ENCODE measurements around the gene SELENOM. TPM values are rescaled to one million over a fixed set of nuclear protein-coding genes. Genes with fewer than 3 reads are reported as not detected.
"Not testable (repeated sequence)": the region's sequence is repeated elsewhere in the genome, so short reads cannot be mapped to it uniquely, and the experiment has no call there.

SELENOM gene
- total RNA-seq, 1 experiment from 2014 or later = 3.2 TPM

DNA sequence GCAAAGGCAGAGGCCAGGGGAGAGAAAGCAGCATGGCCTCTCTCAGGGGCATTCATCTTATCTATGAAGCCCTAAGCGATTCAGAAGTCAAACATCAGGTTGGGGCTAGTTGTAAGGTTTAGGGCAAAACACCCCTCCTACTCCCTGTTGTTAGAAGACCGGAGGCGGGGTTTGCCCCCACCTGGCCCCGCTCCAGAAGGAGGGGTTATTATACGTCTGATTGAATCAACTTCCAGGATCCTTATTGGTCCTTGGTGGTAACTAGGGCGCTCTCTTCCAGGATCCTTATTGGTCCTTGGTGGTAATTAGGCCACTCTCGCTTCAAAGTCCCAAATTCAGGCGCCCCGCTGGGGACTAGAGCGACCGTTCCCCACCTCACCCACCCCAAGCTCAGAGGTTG, 38.4 kb downstream of the SELENOM start:
- intact Hi-C loops (cut with micrococcal nuclease; ENCODE audit: unreplicated experiment) = no loop called here
- Histone ChIP-seq H3K4me3 (ENCODE audit: low read depth, low read length, poor library complexity, severe bottlenecking) (no peak overlapping the region), H3K9me3 (ENCODE audit: low read depth, low read length, poor library complexity, severe bottlenecking) (no peaks in the 10 kb centered on the region), H3K27me3 (replicated peaks; ENCODE audit: insufficient read depth, low read depth, low read length, poor library complexity) (no peaks in the 10 kb centered on the region), H3K4me1 (ENCODE audit: insufficient read depth, low read length, poor library complexity, severe bottlenecking) (no peaks in the 10 kb centered on the region), H3K27ac (ENCODE audit: low read depth, low read length, poor library complexity, severe bottlenecking) (no peak overlapping the region), H3K36me3 (ENCODE audit: insufficient read depth, low read length, poor library complexity, severe bottlenecking) (no peaks in the 10 kb centered on the region)
- no peak for TF ChIP-seq EZH2 (IDR thresholded peaks at IDR 0.05; ENCODE audit: borderline replicate concordance, low read depth, low read length, poor library complexity, severe bottlenecking)
- TF ChIP-seq, protein P1, sequence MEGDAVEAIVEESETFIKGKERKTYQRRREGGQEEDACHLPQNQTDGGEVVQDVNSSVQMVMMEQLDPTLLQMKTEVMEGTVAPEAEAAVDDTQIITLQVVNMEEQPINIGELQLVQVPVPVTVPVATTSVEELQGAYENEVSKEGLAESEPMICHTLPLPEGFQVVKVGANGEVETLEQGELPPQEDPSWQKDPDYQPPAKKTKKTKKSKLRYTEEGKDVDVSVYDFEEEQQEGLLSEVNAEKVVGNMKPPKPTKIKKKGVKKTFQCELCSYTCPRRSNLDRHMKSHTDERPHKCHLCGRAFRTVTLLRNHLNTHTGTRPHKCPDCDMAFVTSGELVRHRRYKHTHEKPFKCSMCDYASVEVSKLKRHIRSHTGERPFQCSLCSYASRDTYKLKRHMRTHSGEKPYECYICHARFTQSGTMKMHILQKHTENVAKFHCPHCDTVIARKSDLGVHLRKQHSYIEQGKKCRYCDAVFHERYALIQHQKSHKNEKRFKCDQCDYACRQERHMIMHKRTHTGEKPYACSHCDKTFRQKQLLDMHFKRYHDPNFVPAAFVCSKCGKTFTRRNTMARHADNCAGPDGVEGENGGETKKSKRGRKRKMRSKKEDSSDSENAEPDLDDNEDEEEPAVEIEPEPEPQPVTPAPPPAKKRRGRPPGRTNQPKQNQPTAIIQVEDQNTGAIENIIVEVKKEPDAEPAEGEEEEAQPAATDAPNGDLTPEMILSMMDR (conservative IDR thresholded peaks at IDR 0.05; ENCODE audit: low read depth, low read length) = no peak
- CTCF ChIA-PET = no interaction called here
- no TSS peak for BruUV-seq (replicated peaks)
- no peak for DNase-seq (ENCODE audit: low spot score)
- POLR2A ChIA-PET (ENCODE audit: low non-redundant PET) = no interaction called here

DNA sequence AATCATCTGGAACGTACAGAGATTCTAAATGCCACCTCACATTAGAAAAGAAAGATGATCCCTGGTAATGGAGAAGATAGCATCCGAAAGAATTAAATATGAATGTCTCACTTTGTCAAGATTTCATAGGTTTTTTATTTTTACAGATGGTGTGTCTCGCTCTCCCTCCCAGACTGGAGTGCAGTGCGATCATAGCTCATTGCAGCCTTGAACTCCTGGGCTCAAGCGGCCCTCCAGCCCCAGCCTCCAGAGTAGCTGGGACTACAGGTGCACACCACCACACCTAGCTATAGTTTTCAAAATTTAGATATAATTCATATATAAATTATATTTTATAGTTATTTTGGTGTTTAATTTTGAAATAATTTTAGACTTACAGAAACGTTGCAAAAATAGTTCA, 43.0 kb downstream of the SELENOM start:
- H3K4me1 ChIP-seq (ENCODE audit: insufficient read depth, low read length, poor library complexity, severe bottlenecking) = no peaks in the 10 kb centered on the region
- no peaks in the 10 kb centered on the region for H3K27me3 ChIP-seq (replicated peaks; ENCODE audit: insufficient read depth, low read depth, low read length, poor library complexity)
- no peak for DNase-seq (ENCODE audit: low spot score)
- no peak overlapping the region for H3K27ac ChIP-seq (ENCODE audit: low read depth, low read length, poor library complexity, severe bottlenecking)
- no peaks in the 10 kb centered on the region for H3K36me3 ChIP-seq (ENCODE audit: insufficient read depth, low read length, poor library complexity, severe bottlenecking)
- POLR2A ChIA-PET (ENCODE audit: low non-redundant PET) = no interaction called here
- intact Hi-C loops (cut with micrococcal nuclease; ENCODE audit: unreplicated experiment) = no loop called here
- no peaks in the 10 kb centered on the region for H3K9me3 ChIP-seq (ENCODE audit: low read depth, low read length, poor library complexity, severe bottlenecking)
- H3K4me3 ChIP-seq (ENCODE audit: low read depth, low read length, poor library complexity, severe bottlenecking) = no peak overlapping the region
- no TSS peak for BruUV-seq (replicated peaks)
- CTCF ChIA-PET = no interaction called here
- no peak for TF ChIP-seq EZH2 (IDR thresholded peaks at IDR 0.05; ENCODE audit: borderline replicate concordance, low read depth, low read length, poor library complexity, severe bottlenecking)
- TF ChIP-seq, protein P1 (conservative IDR thresholded peaks at IDR 0.05; ENCODE audit: low read depth, low read length) = no peak

DNA sequence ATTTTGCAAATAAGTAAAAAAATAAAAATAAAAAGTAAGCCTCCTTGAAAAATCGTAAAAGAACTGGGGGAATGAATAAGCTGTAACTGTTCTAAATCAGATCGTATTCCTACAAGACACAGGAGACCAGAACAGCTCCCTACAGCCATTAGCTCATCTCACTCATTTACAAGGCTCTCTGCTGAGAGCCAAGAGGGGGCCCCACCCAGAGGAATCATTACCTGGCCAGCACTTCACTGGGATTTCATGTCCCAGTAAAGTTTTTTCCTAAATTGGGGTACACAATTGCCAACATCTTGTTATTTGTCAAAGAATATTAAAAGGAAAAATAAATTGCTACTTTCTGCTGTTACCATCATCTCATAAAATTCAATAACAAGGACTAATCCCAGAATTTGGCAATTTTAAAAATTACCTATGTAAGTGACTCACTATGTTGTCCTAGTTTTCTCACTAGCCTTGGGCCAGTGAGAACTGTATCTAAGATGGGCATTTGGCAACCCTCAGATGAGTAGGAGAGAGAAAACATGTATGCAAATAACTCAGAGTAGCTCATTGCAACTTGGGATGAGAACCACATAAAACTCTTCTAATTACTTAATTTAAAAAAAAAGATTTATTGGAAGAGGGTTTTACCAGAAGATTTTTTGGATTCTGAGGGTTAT, 44.7 kb downstream of the SELENOM start:
- no TSS peak for BruUV-seq (replicated peaks)
- no peak overlapping the region for H3K4me3 ChIP-seq (ENCODE audit: low read depth, low read length, poor library complexity, severe bottlenecking)
- DNase-seq (ENCODE audit: low spot score) = no peak
- H3K9me3 ChIP-seq (ENCODE audit: low read depth, low read length, poor library complexity, severe bottlenecking) = no peaks in the 10 kb centered on the region
- no peaks in the 10 kb centered on the region for H3K4me1 ChIP-seq (ENCODE audit: insufficient read depth, low read length, poor library complexity, severe bottlenecking)
- no peaks in the 10 kb centered on the region for H3K27me3 ChIP-seq (replicated peaks; ENCODE audit: insufficient read depth, low read depth, low read length, poor library complexity)
- CTCF ChIA-PET = no interaction called here
- intact Hi-C loops (cut with micrococcal nuclease; ENCODE audit: unreplicated experiment) = no loop called here
- no peak for TF ChIP-seq EZH2 (IDR thresholded peaks at IDR 0.05; ENCODE audit: borderline replicate concordance, low read depth, low read length, poor library complexity, severe bottlenecking)
- TF ChIP-seq, protein P1 (conservative IDR thresholded peaks at IDR 0.05; ENCODE audit: low read depth, low read length) = no peak
- H3K27ac ChIP-seq (ENCODE audit: low read depth, low read length, poor library complexity, severe bottlenecking) = no peak overlapping the region
- H3K36me3 ChIP-seq (ENCODE audit: insufficient read depth, low read length, poor library complexity, severe bottlenecking) = no peaks in the 10 kb centered on the region
- POLR2A ChIA-PET (ENCODE audit: low non-redundant PET) = no interaction called here

DNA sequence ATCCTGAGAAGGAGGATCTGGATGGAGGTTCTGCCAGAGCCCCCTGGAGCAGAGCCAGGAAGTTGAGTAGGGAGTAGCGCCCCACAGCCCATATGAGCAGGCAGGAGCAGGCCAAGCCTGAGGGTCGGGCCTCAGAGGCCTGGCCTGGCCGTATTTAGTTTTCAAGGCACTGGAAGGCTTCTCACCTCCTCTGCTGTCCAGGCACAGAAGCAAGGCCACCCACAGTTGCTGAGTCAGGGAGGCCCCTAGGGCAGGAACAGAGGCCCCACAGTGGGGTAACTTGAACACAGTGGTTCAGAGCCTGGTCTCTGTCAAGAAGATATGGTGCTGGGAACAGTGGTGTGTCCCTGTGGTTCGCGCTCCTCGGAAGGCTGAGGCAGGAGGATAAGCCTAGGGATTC, 47.7 kb downstream of the SELENOM start:
- H3K36me3 ChIP-seq (ENCODE audit: insufficient read depth, low read length, poor library complexity, severe bottlenecking); H3K27me3 ChIP-seq (replicated peaks; ENCODE audit: insufficient read depth, low read depth, low read length, poor library complexity); BruUV-seq (replicated peaks); DNase-seq (ENCODE audit: low spot score); H3K9me3 ChIP-seq (ENCODE audit: low read depth, low read length, poor library complexity, severe bottlenecking); H3K27ac ChIP-seq (ENCODE audit: low read depth, low read length, poor library complexity, severe bottlenecking); H3K4me3 ChIP-seq (ENCODE audit: low read depth, low read length, poor library complexity, severe bottlenecking); POLR2A ChIA-PET (ENCODE audit: low non-redundant PET); H3K4me1 ChIP-seq (ENCODE audit: insufficient read depth, low read length, poor library complexity, severe bottlenecking); intact Hi-C loops (cut with micrococcal nuclease; ENCODE audit: unreplicated experiment); CTCF ChIA-PET: not testable (repeated sequence)

Data from A673 (cell line).